NCI-H128 (cell line): ENCODE measurements around the gene FAM120AOS.

Experiments used
- DNase-seq: peaks from one replicate; lab custom pipeline; 2025; ENCODE audit not compliant: unreplicated experiment; lab: John Stamatoyannopoulos, UW

The FAM120AOS gene

GRCh38 chr9:93453047-93453914 lies at the start of gene FAM120AOS:
Gene FAM120AOS, minus strand, starts transcription at chr9:93453581. Its CDS starts 872 bp downstream, at chr9:93452709.
- peak; percentile 86 for DNase-seq

- DNase-seq, result no peak
Observed at GRCh38 chr9:93501406-93501805, 48.0 kb upstream of the FAM120AOS start.

GRCh38 chr9:93500571-93501298 lies 47.4 kb upstream of the FAM120AOS start:
- no peak for DNase-seq

GRCh38 chr9:93496285-93496684 lies 42.9 kb upstream of the FAM120AOS start:
- no peak for DNase-seq

- no peak for DNase-seq
Observed at GRCh38 chr9:93493949-93494348, 40.6 kb upstream of the FAM120AOS start.

- DNase-seq, result no peak
Observed at GRCh38 chr9:93492327-93492726, 38.9 kb upstream of the FAM120AOS start.

- no peak for DNase-seq
Observed at GRCh38 chr9:93491593-93492232, 38.3 kb upstream of the FAM120AOS start.

GRCh38 chr9:93488244-93488643 lies 34.9 kb upstream of the FAM120AOS start:
- no peak for DNase-seq

- DNase-seq, result no peak
Observed at GRCh38 chr9:93486268-93486667, 32.9 kb upstream of the FAM120AOS start.

GRCh38 chr9:93483497-93483896 lies 30.1 kb upstream of the FAM120AOS start:
- no peak for DNase-seq

GRCh38 chr9:93480728-93481324 lies 27.4 kb upstream of the FAM120AOS start:
- no peak for DNase-seq

- DNase-seq, result no peak
Observed at GRCh38 chr9:93480262-93480661, 26.9 kb upstream of the FAM120AOS start.

GRCh38 chr9:93479726-93480125 lies 26.3 kb upstream of the FAM120AOS start:
- no peak for DNase-seq

GRCh38 chr9:93477397-93477796 lies 24.0 kb upstream of the FAM120AOS start:
- DNase-seq, result no peak

GRCh38 chr9:93476924-93477323 lies 23.5 kb upstream of the FAM120AOS start:
- DNase-seq, result no peak

GRCh38 chr9:93475856-93476255 lies 22.5 kb upstream of the FAM120AOS start:
- no peak for DNase-seq

GRCh38 chr9:93475108-93475507 lies 21.7 kb upstream of the FAM120AOS start:
- no peak for DNase-seq

GRCh38 chr9:93473411-93473810 lies 20.0 kb upstream of the FAM120AOS start:
- no peak for DNase-seq

GRCh38 chr9:93471124-93471523 lies 17.7 kb upstream of the FAM120AOS start:
- no peak for DNase-seq

- DNase-seq, result no peak
Observed at GRCh38 chr9:93470391-93470790, 17.0 kb upstream of the FAM120AOS start.

- no peak for DNase-seq
Observed at GRCh38 chr9:93468763-93469456, 15.5 kb upstream of the FAM120AOS start.
